Activated T-helper 17 cell treated with anti-CD3 and anti-CD28 coated beads, Interleukin-2, amount 50 U/mL, for 72 hours (primary cell): ENCODE measurements around the gene LIMCH1. TPM values are rescaled to one million over a fixed set of nuclear protein-coding genes. Genes with fewer than 3 reads are reported as not detected.
"Not testable (repeated sequence)": the region's sequence is repeated elsewhere in the genome, so short reads cannot be mapped to it uniquely, and the experiment has no call there.

Experiments used
- ATAC-seq: fragments of 150-1000 bp; cut with Tn5 transposase; replicated peaks from 2 replicates; pipeline ENCODE4 v1.10.0; 2021; ENCODE audit warnings: mild to moderate bottlenecking, moderate library complexity
- H3K27ac Mint-ChIP-seq: one replicate; pipeline ENCODE4 v1.8.0; 2022; ENCODE audit warnings: mixed read lengths
- H3K27me3 Mint-ChIP-seq: one replicate; pipeline ENCODE4 v1.8.0; 2022; ENCODE audit warnings: mixed read lengths
- H3K36me3 Mint-ChIP-seq: one replicate; pipeline ENCODE4 v1.8.0; 2022; ENCODE audit warnings: low read depth, mild to moderate bottlenecking, mixed read lengths
- H3K4me1 Mint-ChIP-seq: one replicate; pipeline ENCODE4 v1.8.0; 2022; ENCODE audit warnings: mixed read lengths
- H3K4me3 Mint-ChIP-seq: one replicate; pipeline ENCODE4 v1.8.0; 2022; ENCODE audit warnings: mild to moderate bottlenecking, mixed read lengths
- H3K9me3 Mint-ChIP-seq: one replicate; pipeline ENCODE4 v1.8.0; 2022; ENCODE audit warnings: mixed read lengths
- total RNA-seq, 2 donors: library from RNA; stranded (reverse); gene quantifications; one replicate each; pipeline ENCODE4 v1.2.3, GENCODE V29; 2022

Gene LIMCH1
- total RNA-seq, 2 donors from 2014 or later = not detected

GRCh38 chr4:41644288-41644914 is 106.4 kb downstream of the LIMCH1 start:
- Mint-ChIP-seq H3K4me3 (no peak overlapping the region), H3K4me1 (no peaks in the 10 kb centered on the region), H3K9me3 (no peaks in the 10 kb centered on the region), H3K27me3 (peaks cover 24% of the 10 kb centered on the region), H3K27ac (no peak overlapping the region), H3K36me3 (no peaks in the 10 kb centered on the region)
- ATAC-seq = no peak

- no peaks in the 10 kb centered on the region for H3K4me1 Mint-ChIP-seq
- ATAC-seq = no peak
- no peaks in the 10 kb centered on the region for H3K9me3 Mint-ChIP-seq
- no peaks in the 10 kb centered on the region for H3K36me3 Mint-ChIP-seq
- H3K27me3 Mint-ChIP-seq = peaks cover 24% of the 10 kb centered on the region
- no peak overlapping the region for H3K27ac Mint-ChIP-seq
- no peak overlapping the region for H3K4me3 Mint-ChIP-seq
Measured at GRCh38 chr4:41644915-41645295, 106.9 kb downstream of the LIMCH1 start.

- H3K4me3 Mint-ChIP-seq = no peak overlapping the region
- H3K4me1 Mint-ChIP-seq = no peaks in the 10 kb centered on the region
- peaks cover 25% of the 10 kb centered on the region for H3K27me3 Mint-ChIP-seq
Measured at GRCh38 chr4:41645728-41646390, 107.9 kb downstream of the LIMCH1 start.

GRCh38 chr4:41646862-41647261 is 108.9 kb downstream of the LIMCH1 start:
- ATAC-seq = no peak
- Mint-ChIP-seq H3K4me1 (no peaks in the 10 kb centered on the region), H3K9me3 (no peaks in the 10 kb centered on the region), H3K27ac (no peak overlapping the region), H3K36me3 (no peaks in the 10 kb centered on the region), H3K4me3 (no peak overlapping the region), H3K27me3 (peaks cover 29% of the 10 kb centered on the region)

More at GRCh38 chr4:41645728-41646390, 107.9 kb downstream of the LIMCH1 start:
- ATAC-seq = no peak
- Mint-ChIP-seq H3K9me3 (no peaks in the 10 kb centered on the region), H3K36me3 (no peaks in the 10 kb centered on the region), H3K27ac (no peak overlapping the region)

- H3K36me3 Mint-ChIP-seq = no peaks in the 10 kb centered on the region
- ATAC-seq = no peak
- H3K9me3 Mint-ChIP-seq = no peaks in the 10 kb centered on the region
- H3K27me3 Mint-ChIP-seq = peaks cover 30% of the 10 kb centered on the region
- H3K4me1 Mint-ChIP-seq = no peaks in the 10 kb centered on the region
- no peak overlapping the region for H3K27ac Mint-ChIP-seq
- no peak overlapping the region for H3K4me3 Mint-ChIP-seq
Measured at GRCh38 chr4:41647383-41647782, 109.4 kb downstream of the LIMCH1 start.

GRCh38 chr4:41651150-41651549 is 113.2 kb downstream of the LIMCH1 start:
- not testable (repeated sequence) for H3K4me1 Mint-ChIP-seq, H3K27ac Mint-ChIP-seq, H3K4me3 Mint-ChIP-seq, ATAC-seq, H3K36me3 Mint-ChIP-seq, H3K9me3 Mint-ChIP-seq
- peaks cover 25% of the 10 kb centered on the region for H3K27me3 Mint-ChIP-seq

GRCh38 chr4:41652971-41653370 is 115.0 kb downstream of the LIMCH1 start:
- Mint-ChIP-seq H3K4me1 (no peaks in the 10 kb centered on the region), H3K27me3 (peaks cover 23% of the 10 kb centered on the region), H3K36me3 (no peaks in the 10 kb centered on the region), H3K27ac (no peak overlapping the region), H3K9me3 (no peaks in the 10 kb centered on the region), H3K4me3 (no peak overlapping the region)
- no peak for ATAC-seq

GRCh38 chr4:41653523-41653922 is 115.6 kb downstream of the LIMCH1 start:
- no peaks in the 10 kb centered on the region for H3K4me1 Mint-ChIP-seq
- H3K27ac Mint-ChIP-seq = no peak overlapping the region
- H3K4me3 Mint-ChIP-seq = no peak overlapping the region
- no peaks in the 10 kb centered on the region for H3K36me3 Mint-ChIP-seq
- peaks cover 23% of the 10 kb centered on the region for H3K27me3 Mint-ChIP-seq
- no peaks in the 10 kb centered on the region for H3K9me3 Mint-ChIP-seq
- no peak for ATAC-seq

- H3K9me3 Mint-ChIP-seq = no peaks in the 10 kb centered on the region
- peaks cover 21% of the 10 kb centered on the region for H3K27me3 Mint-ChIP-seq
- ATAC-seq = no peak
- H3K36me3 Mint-ChIP-seq = no peaks in the 10 kb centered on the region
- no peaks in the 10 kb centered on the region for H3K4me1 Mint-ChIP-seq
- H3K27ac Mint-ChIP-seq = no peak overlapping the region
- no peak overlapping the region for H3K4me3 Mint-ChIP-seq
Measured at GRCh38 chr4:41655177-41655576, 117.2 kb downstream of the LIMCH1 start.

GRCh38 chr4:41656106-41656505 is 118.1 kb downstream of the LIMCH1 start:
- no peak for ATAC-seq
- H3K9me3 Mint-ChIP-seq = no peaks in the 10 kb centered on the region
- no peaks in the 10 kb centered on the region for H3K4me1 Mint-ChIP-seq
- no peaks in the 10 kb centered on the region for H3K36me3 Mint-ChIP-seq
- H3K27me3 Mint-ChIP-seq = peaks cover 20% of the 10 kb centered on the region
- H3K4me3 Mint-ChIP-seq = no peak overlapping the region
- H3K27ac Mint-ChIP-seq = no peak overlapping the region

- no peaks in the 10 kb centered on the region for H3K36me3 Mint-ChIP-seq
- H3K27ac Mint-ChIP-seq = no peak overlapping the region
- no peaks in the 10 kb centered on the region for H3K4me1 Mint-ChIP-seq
- peaks cover 14% of the 10 kb centered on the region for H3K27me3 Mint-ChIP-seq
- no peaks in the 10 kb centered on the region for H3K9me3 Mint-ChIP-seq
- no peak for ATAC-seq
- no peak overlapping the region for H3K4me3 Mint-ChIP-seq
Measured at GRCh38 chr4:41656572-41657520, 118.9 kb downstream of the LIMCH1 start.

GRCh38 chr4:41657561-41657960 is 119.6 kb downstream of the LIMCH1 start:
- no peak overlapping the region for H3K4me3 Mint-ChIP-seq
- H3K36me3 Mint-ChIP-seq = no peaks in the 10 kb centered on the region
- H3K27me3 Mint-ChIP-seq = peaks cover 14% of the 10 kb centered on the region
- H3K9me3 Mint-ChIP-seq = no peaks in the 10 kb centered on the region
- H3K4me1 Mint-ChIP-seq = no peaks in the 10 kb centered on the region
- no peak overlapping the region for H3K27ac Mint-ChIP-seq
- no peak for ATAC-seq

- H3K27me3 Mint-ChIP-seq = peaks cover 17% of the 10 kb centered on the region
- no peak overlapping the region for H3K4me3 Mint-ChIP-seq
- no peak overlapping the region for H3K27ac Mint-ChIP-seq
- H3K9me3 Mint-ChIP-seq = no peaks in the 10 kb centered on the region
- no peaks in the 10 kb centered on the region for H3K36me3 Mint-ChIP-seq
- ATAC-seq = no peak
- no peaks in the 10 kb centered on the region for H3K4me1 Mint-ChIP-seq
Measured at GRCh38 chr4:41658163-41658562, 120.2 kb downstream of the LIMCH1 start.

- no peaks in the 10 kb centered on the region for H3K9me3 Mint-ChIP-seq
Measured at GRCh38 chr4:41660352-41660751, 122.4 kb downstream of the LIMCH1 start.

More at GRCh38 chr4:41660352-41660751, 122.4 kb downstream of the LIMCH1 start:
- Mint-ChIP-seq H3K27ac (no peak overlapping the region), H3K4me3 (no peak overlapping the region), H3K4me1 (no peaks in the 10 kb centered on the region), H3K27me3 (peaks cover 8% of the 10 kb centered on the region), H3K36me3 (no peaks in the 10 kb centered on the region)
- no peak for ATAC-seq
